MM.1S (cell line): ENCODE data around the gene NSD1.

Source experiments
- DNase-seq: peaks from one replicate; pipeline ENCODE4 v3.0.0-alpha.2; 2015
- H2AFZ ChIP-seq: fragments of 300-600 bp; sonication (generic); 2 replicates; pipeline ENCODE4 v1.6.0; 2016; ENCODE audit warnings: antibody characterized with exemption, low read length
- H3F3A ChIP-seq: fragments of 300-600 bp; sonication (generic); 2 replicates; pipeline ENCODE4 v1.6.1; 2016; ENCODE audit warnings: mild to moderate bottlenecking, antibody characterized with exemption, low read length, moderate library complexity, mixed read lengths; ENCODE audit not compliant: insufficient read depth
- H3K27ac ChIP-seq: fragments of 300-600 bp; sonication (generic); 2 replicates; pipeline ENCODE4 v1.5.1; 2016; ENCODE audit warnings: mild to moderate bottlenecking, low read length
- H3K27me3 ChIP-seq: fragments of 300-600 bp; sonication (generic); replicated peaks from 2 replicates; pipeline ENCODE4 v1.6.0; 2016; ENCODE audit warnings: low read length; ENCODE audit not compliant: insufficient read depth
- H3K36me3 ChIP-seq: fragments of 300-600 bp; sonication (generic); replicated peaks from 2 replicates; pipeline ENCODE4 v1.6.1; 2016; ENCODE audit warnings: mild to moderate bottlenecking, low read length, mixed read lengths; ENCODE audit not compliant: insufficient read depth
- H3K4me1 ChIP-seq: fragments of 300-600 bp; sonication (generic); 2 replicates; pipeline ENCODE4 v1.6.1; 2016; ENCODE audit warnings: low read length, mixed read lengths
- H3K4me2 ChIP-seq: fragments of 300-600 bp; sonication (generic); 2 replicates; pipeline ENCODE4 v1.6.0; 2016; ENCODE audit warnings: low read depth, low read length
- H3K4me3 ChIP-seq: fragments of 300-600 bp; sonication (generic); 2 replicates; pipeline ENCODE4 v1.5.1; 2016; ENCODE audit warnings: low read length, mixed read lengths
- H3K79me2 ChIP-seq: fragments of 300-600 bp; sonication (generic); 2 replicates; pipeline ENCODE4 v1.6.1; 2016; ENCODE audit warnings: mixed run types, low read length, mixed read lengths
- H3K9ac ChIP-seq: fragments of 300-600 bp; sonication (generic); 2 replicates; pipeline ENCODE4 v1.6.1; 2016; ENCODE audit warnings: low read length, mixed read lengths
- H3K9me2 ChIP-seq: fragments of 300-600 bp; sonication (generic); replicated peaks from 2 replicates; pipeline ENCODE4 v1.6.1; 2016; ENCODE audit warnings: mild to moderate bottlenecking, low read length, mixed read lengths; ENCODE audit not compliant: insufficient read depth
- H3K9me3 ChIP-seq: fragments of 300-600 bp; sonication (generic); replicated peaks from 2 replicates; pipeline ENCODE4 v1.6.1; 2016; ENCODE audit warnings: mild to moderate bottlenecking, low read length, mixed read lengths; ENCODE audit not compliant: insufficient read depth
- H4K20me1 ChIP-seq: fragments of 300-600 bp; sonication (generic); 2 replicates; pipeline ENCODE4 v1.6.1; 2016; ENCODE audit warnings: mild to moderate bottlenecking, low read length, moderate library complexity, mixed read lengths; ENCODE audit not compliant: insufficient read depth
- EZH2 ChIP-seq: fragments of 300-600 bp; sonication (generic); optimal IDR thresholded peaks from 2 replicates; pipeline ENCODE3; 2017; ENCODE audit warnings: low read depth, mild to moderate bottlenecking, antibody characterized with exemption, low read length, mixed read lengths
- EZH2phosphoT487 ChIP-seq: fragments of 300-600 bp; sonication (generic); IDR thresholded peaks from 2 replicates; pipeline ENCODE4 v1.6.1; 2018; ENCODE audit warnings: antibody characterized with exemption, low read length
- TF ChIP-seq, protein P1 (sequence below): fragments of 300-600 bp; sonication (generic); IDR thresholded peaks from 2 replicates; pipeline ENCODE4 v1.5.1; 2016; ENCODE audit warnings: antibody characterized with exemption, low read length, mixed read lengths

The NSD1 gene

DNA sequence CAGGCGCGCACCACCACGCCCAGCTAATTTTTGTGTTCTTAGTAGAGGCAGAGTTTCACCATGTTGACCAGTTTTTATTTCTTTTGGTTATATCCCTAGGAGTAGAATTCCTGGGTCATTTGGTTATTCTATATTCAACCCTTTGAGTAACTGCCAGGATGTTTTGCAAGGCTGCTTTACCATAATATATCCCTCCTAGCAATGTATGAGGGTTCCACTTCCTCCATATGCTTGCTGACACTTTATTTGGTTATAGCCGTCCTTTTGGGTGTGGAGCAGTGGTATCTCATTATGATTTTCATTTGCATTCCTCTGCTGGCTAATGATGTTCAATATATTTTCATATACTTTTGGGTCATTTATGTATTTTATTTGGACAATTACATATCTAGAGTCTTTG is 88.7 kb downstream of the NSD1 start:
- Histone ChIP-seq H3K4me1 (no peaks in the 10 kb centered on the region), H3K27me3 (no peaks in the 10 kb centered on the region), H4K20me1 (no peaks in the 10 kb centered on the region), H3K27ac (no peak overlapping the region), H2AFZ (no peak overlapping the region), H3K9ac (no peak overlapping the region), H3K9me2 (no peaks in the 10 kb centered on the region), H3K79me2 (peaks cover 36% of the 10 kb centered on the region), H3F3A (no peaks in the 10 kb centered on the region), H3K9me3 (no peaks in the 10 kb centered on the region), H3K4me3 (no peak overlapping the region), H3K36me3 (no peaks in the 10 kb centered on the region), H3K4me2 (no peak overlapping the region)
- no peak for TF ChIP-seq EZH2
- no peak for TF ChIP-seq EZH2phosphoT487
- TF ChIP-seq, protein P1, sequence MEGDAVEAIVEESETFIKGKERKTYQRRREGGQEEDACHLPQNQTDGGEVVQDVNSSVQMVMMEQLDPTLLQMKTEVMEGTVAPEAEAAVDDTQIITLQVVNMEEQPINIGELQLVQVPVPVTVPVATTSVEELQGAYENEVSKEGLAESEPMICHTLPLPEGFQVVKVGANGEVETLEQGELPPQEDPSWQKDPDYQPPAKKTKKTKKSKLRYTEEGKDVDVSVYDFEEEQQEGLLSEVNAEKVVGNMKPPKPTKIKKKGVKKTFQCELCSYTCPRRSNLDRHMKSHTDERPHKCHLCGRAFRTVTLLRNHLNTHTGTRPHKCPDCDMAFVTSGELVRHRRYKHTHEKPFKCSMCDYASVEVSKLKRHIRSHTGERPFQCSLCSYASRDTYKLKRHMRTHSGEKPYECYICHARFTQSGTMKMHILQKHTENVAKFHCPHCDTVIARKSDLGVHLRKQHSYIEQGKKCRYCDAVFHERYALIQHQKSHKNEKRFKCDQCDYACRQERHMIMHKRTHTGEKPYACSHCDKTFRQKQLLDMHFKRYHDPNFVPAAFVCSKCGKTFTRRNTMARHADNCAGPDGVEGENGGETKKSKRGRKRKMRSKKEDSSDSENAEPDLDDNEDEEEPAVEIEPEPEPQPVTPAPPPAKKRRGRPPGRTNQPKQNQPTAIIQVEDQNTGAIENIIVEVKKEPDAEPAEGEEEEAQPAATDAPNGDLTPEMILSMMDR, result no peak
- DNase-seq, result no peak

DNA sequence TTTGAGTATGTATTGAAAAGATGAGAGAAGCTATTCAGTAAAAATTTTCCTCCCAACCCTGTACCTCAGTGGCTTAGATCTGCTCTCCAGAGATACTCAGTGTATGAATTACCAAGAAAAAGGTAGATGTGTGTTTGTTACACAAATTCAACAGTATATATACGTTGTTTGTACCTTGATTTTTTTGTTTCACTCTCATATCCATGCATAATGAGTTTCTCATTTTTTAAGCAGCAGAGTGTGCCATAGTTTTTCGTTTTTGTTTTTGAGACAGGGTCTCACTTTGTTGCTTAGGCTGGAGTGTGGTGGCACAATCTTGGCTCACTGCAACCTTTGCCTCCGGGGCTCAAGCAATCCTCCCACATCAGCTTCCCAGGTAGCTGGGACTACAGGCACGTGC is 92.2 kb downstream of the NSD1 start:
- H3K27me3 ChIP-seq, result no peaks in the 10 kb centered on the region
- TF ChIP-seq EZH2, result no peak
- no peak for TF ChIP-seq EZH2phosphoT487
- TF ChIP-seq, protein P1, result no peak
- H3K36me3 ChIP-seq, result no peaks in the 10 kb centered on the region
- no peaks in the 10 kb centered on the region for H3K4me1 ChIP-seq
- peaks cover 18% of the 10 kb centered on the region for H3K79me2 ChIP-seq
- no peaks in the 10 kb centered on the region for H3K9me3 ChIP-seq
- H3K27ac ChIP-seq, result no peak overlapping the region
- no peaks in the 10 kb centered on the region for H4K20me1 ChIP-seq
- H3K4me3 ChIP-seq, result no peak overlapping the region
- H3F3A ChIP-seq, result no peaks in the 10 kb centered on the region
- DNase-seq, result no peak
- H2AFZ ChIP-seq, result no peak overlapping the region
- H3K9me2 ChIP-seq, result no peaks in the 10 kb centered on the region
- no peak overlapping the region for H3K4me2 ChIP-seq
- H3K9ac ChIP-seq, result no peak overlapping the region

DNA sequence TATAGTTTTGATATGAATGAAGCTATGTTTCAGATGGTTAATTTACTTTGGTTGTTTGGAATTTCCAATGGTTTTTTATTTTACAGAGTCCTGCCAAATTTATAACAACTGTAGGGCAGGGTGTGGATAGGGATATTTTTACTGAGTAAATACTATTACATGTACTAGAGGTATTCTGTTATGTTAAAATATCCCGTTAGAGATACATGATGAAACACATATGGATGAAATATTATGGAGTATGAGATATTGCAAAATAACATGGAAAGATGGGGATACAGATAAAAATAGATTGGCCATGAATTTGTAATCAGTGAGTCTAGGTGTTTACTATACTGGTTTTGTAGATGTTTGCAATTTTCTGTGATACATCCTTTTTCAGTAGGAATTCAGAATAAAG is 93.3 kb downstream of the NSD1 start:
- Histone ChIP-seq H3K79me2 (peaks cover 18% of the 10 kb centered on the region), H3K9me2 (no peaks in the 10 kb centered on the region), H4K20me1 (no peaks in the 10 kb centered on the region), H3K27ac (no peak overlapping the region), H3K4me2 (no peak overlapping the region), H3K4me3 (no peak overlapping the region), H2AFZ (no peak overlapping the region), H3K9me3 (no peaks in the 10 kb centered on the region), H3K4me1 (no peaks in the 10 kb centered on the region), H3K9ac (no peak overlapping the region), H3K27me3 (no peaks in the 10 kb centered on the region), H3F3A (no peaks in the 10 kb centered on the region), H3K36me3 (no peaks in the 10 kb centered on the region)
- TF ChIP-seq, protein P1, result no peak
- TF ChIP-seq EZH2, result no peak
- TF ChIP-seq EZH2phosphoT487, result no peak
- no peak for DNase-seq
